Upper lobe of left lung (tissue), 6 donors: Measurements from ENCODE around the gene ADAR. TPM values are rescaled to one million over a fixed set of nuclear protein-coding genes. Genes with fewer than 3 reads are reported as not detected.

Source experiments
- ATAC-seq, 2 donors: fragments of 200-7000 bp; cut with Tn5 transposase; one replicate each; pipeline ENCODE4 v1.9.1; 2022; ENCODE audit warnings: mild to moderate bottlenecking in 2 of 2, moderate library complexity in 2 of 2; ENCODE audit not compliant: low FRiP score in 2 of 2
- DNase-seq, 2 donors: peaks; one replicate each; pipeline ENCODE4 v3.0.0-alpha.2; 2019 to 2020
- H3K27ac ChIP-seq, 4 donors: fragments of 200-600 bp; sonication (generic); one replicate each; pipeline ENCODE4 v1.5.1; 2016 to 2019
- H3K27me3 ChIP-seq, 4 donors: fragments of 200-600 bp; sonication (generic); one replicate each; pipeline ENCODE4 v1.5.1; 2017 to 2019
- H3K36me3 ChIP-seq, 4 donors: fragments of 200-600 bp; sonication (generic); one replicate each; pipeline ENCODE4 v1.5.1; 2016 to 2019
- H3K4me1 ChIP-seq, 4 donors: fragments of 200-600 bp; sonication (generic); one replicate each; pipeline ENCODE4 v1.5.1; 2018 to 2019
- H3K4me3 ChIP-seq, 4 donors: fragments of 200-600 bp; sonication (generic); one replicate each; pipeline ENCODE4 v1.5.1; 2017 to 2019; ENCODE audit warnings: mild to moderate bottlenecking in 2 of 4, moderate library complexity in 1 of 4
- H3K9me3 ChIP-seq, 4 donors: fragments of 200-600 bp; sonication (generic); one replicate each; pipeline ENCODE4 v1.5.1; 2018 to 2019
- CTCF ChIP-seq, 6 experiments: fragments of 450-650 bp in 4 of 6; fragments of 200-600 bp in 2 of 6; sonication (generic) in 2 of 6; IDR thresholded peaks; one replicate each; pipeline ENCODE4 v1.5.1; 2016 to 2019; ENCODE audit warnings: antibody characterized with exemption in 6 of 6
- EP300 ChIP-seq, 4 donors: sonication (generic); formaldehyde crosslinking; IDR thresholded peaks; one replicate each; pipeline ENCODE4 v1.5.1; 2017; ENCODE audit warnings: antibody characterized with exemption in 4 of 4, control low read depth in 2 of 4
- POLR2A ChIP-seq, 4 donors: fragments of 450-650 bp; IDR thresholded peaks; one replicate each; pipeline ENCODE4 v1.5.1; 2016 to 2017; ENCODE audit warnings: antibody characterized with exemption in 4 of 4, mild to moderate bottlenecking in 2 of 4
- POLR2AphosphoS5 ChIP-seq, 2 donors: sonication (generic); formaldehyde crosslinking; IDR thresholded peaks; one replicate each; pipeline ENCODE4 v1.5.1; 2017; ENCODE audit warnings: antibody characterized with exemption in 2 of 2
- WGBS, 2 donors: methylation state at CpG; one replicate each; pipeline ENCODE4 v1.1.5; 2017 to 2018; 5-methylcytosine and 5-hydroxymethylcytosine counted together
- total RNA-seq, 6 donors: library from RNA; depleted of rRNA in 4 of 6; stranded (reverse); fragments of >200 nt in 4 of 6; gene quantifications; one replicate each; pipeline versions ENCODE4 v1.1.0 to v1.2.1, GENCODE V29; 2016 to 2021
- donor health status: DM: no; HTN: no; CAD: no; lungs with moderate emphysema.
- donor health status: DM: no; HTN: yes; CAD: no; lungs with severe emphysema.

The ADAR gene
- total RNA-seq, 6 donors from 2014 or later, result 113 to 226 (median 156) TPM

- TF ChIP-seq POLR2A (IDR thresholded peaks at IDR 0.05), result no peak
- TF ChIP-seq POLR2AphosphoS5 (IDR thresholded peaks at IDR 0.05), result no peak
- no peak for TF ChIP-seq EP300 (IDR thresholded peaks at IDR 0.05)
- TF ChIP-seq CTCF (IDR thresholded peaks at IDR 0.05), result no peak
- WGBS, 2 donors, result 79 to 87% methylated on average over 7 to 10 of the region's 10 CpGs
- H3K4me1 ChIP-seq, result peaks cover 0 to 9% (median 2%) of the 10 kb centered on the region in 4 donors
- H3K27me3 ChIP-seq, result no peaks in the 10 kb centered on the region
- H3K4me3 ChIP-seq, result no peak overlapping the region
- no peaks in the 10 kb centered on the region for H3K9me3 ChIP-seq
- no peak for DNase-seq
- no peak for ATAC-seq
- no peak overlapping the region for H3K27ac ChIP-seq
- peaks cover 0 to 28% (median 23%) of the 10 kb centered on the region in 4 donors for H3K36me3 ChIP-seq
These were observed 32.6 kb downstream of the ADAR start for GRCh38 chr1:154575147-154575927.

- Histone ChIP-seq H3K4me1 (peaks cover 0 to 9% (median 2%) of the 10 kb centered on the region in 4 donors), H3K27ac (no peak overlapping the region), H3K4me3 (no peak overlapping the region), H3K27me3 (no peaks in the 10 kb centered on the region), H3K9me3 (no peaks in the 10 kb centered on the region), H3K36me3 (peaks cover 0 to 22% (median 17%) of the 10 kb centered on the region in 4 donors)
- DNase-seq (no peak), ATAC-seq (no peak)
- WGBS, 2 donors, result 27 to 28% methylated on average over 7 of the region's 7 CpGs
- TF ChIP-seq POLR2A (IDR thresholded peaks at IDR 0.05), result no peak
- no peak for TF ChIP-seq EP300 (IDR thresholded peaks at IDR 0.05)
- TF ChIP-seq CTCF (IDR thresholded peaks at IDR 0.05), result no peak
- no peak for TF ChIP-seq POLR2AphosphoS5 (IDR thresholded peaks at IDR 0.05)
These were observed 33.3 kb downstream of the ADAR start for GRCh38 chr1:154574716-154575115.

- 59 to 77% methylated on average over 3 of the region's 3 CpGs for WGBS, 2 donors
- ATAC-seq, result no peak
- H3K27me3 ChIP-seq, result peaks cover 0 to 5% (median 0%) of the 10 kb centered on the region in 4 donors
These were observed 34.8 kb downstream of the ADAR start for GRCh38 chr1:154573168-154573510.

GRCh38 chr1:154572468-154573167 lies 35.4 kb downstream of the ADAR start:
- WGBS, 2 donors, result 63 to 78% methylated on average over 5 to 10 of the region's 10 CpGs
- peaks cover 0 to 7% (median 2%) of the 10 kb centered on the region in 4 donors for H3K27me3 ChIP-seq
- no peak overlapping the region for H3K4me3 ChIP-seq
- no peaks in the 10 kb centered on the region for H3K9me3 ChIP-seq
- peaks cover 6 to 7% (median 7%) of the 10 kb centered on the region in 4 donors for H3K4me1 ChIP-seq
- TF ChIP-seq POLR2A (IDR thresholded peaks at IDR 0.05), result no peak
- no peak overlapping the region for H3K27ac ChIP-seq
- H3K36me3 ChIP-seq, result peaks cover 0 to under 1% (median 0%) of the 10 kb centered on the region in 4 donors
- no peak for ATAC-seq
- no peak for DNase-seq

More at GRCh38 chr1:154573168-154573510, 34.8 kb downstream of the ADAR start:
- no peak overlapping the region for H3K4me3 ChIP-seq
- TF ChIP-seq POLR2A (IDR thresholded peaks at IDR 0.05), result no peak
- TF ChIP-seq EP300 (IDR thresholded peaks at IDR 0.05), result no peak
- TF ChIP-seq POLR2AphosphoS5 (IDR thresholded peaks at IDR 0.05), result no peak
- TF ChIP-seq CTCF (IDR thresholded peaks at IDR 0.05), result no peak
- peaks cover 2 to 6% (median 2%) of the 10 kb centered on the region in 4 donors for H3K4me1 ChIP-seq
- H3K27ac ChIP-seq, result no peak overlapping the region
- H3K9me3 ChIP-seq, result no peaks in the 10 kb centered on the region
- DNase-seq, result no peak
- peaks cover 0 to 6% (median 2%) of the 10 kb centered on the region in 4 donors for H3K36me3 ChIP-seq

- H3K27me3 ChIP-seq, result peaks cover 0 to 12% (median 3%) of the 10 kb centered on the region in 4 donors
- ATAC-seq, result no peak
- no peak for DNase-seq
- H3K4me3 ChIP-seq, result no peak overlapping the region
- TF ChIP-seq POLR2AphosphoS5 (IDR thresholded peaks at IDR 0.05), result no peak
- TF ChIP-seq CTCF (IDR thresholded peaks at IDR 0.05), result no peak
- TF ChIP-seq EP300 (IDR thresholded peaks at IDR 0.05), result no peak
- TF ChIP-seq POLR2A (IDR thresholded peaks at IDR 0.05), result no peak
- H3K36me3 ChIP-seq, result no peaks in the 10 kb centered on the region
- peaks cover 8 to 10% (median 9%) of the 10 kb centered on the region in 4 donors for H3K4me1 ChIP-seq
- no peak overlapping the region for H3K27ac ChIP-seq
- no peaks in the 10 kb centered on the region for H3K9me3 ChIP-seq
- WGBS, 2 donors, result 94 to 98% methylated on average over 23 to 26 of the region's 29 CpGs
These were observed 36.1 kb downstream of the ADAR start for GRCh38 chr1:154571964-154572288.
